ENCODE data around the gene SCG5.

Gene SCG5

GRCh38 chr15:32643907-32644445, 2.5 kb downstream of the SCG5 start:
- H3K9me3 ChIP-seq (ENCODE audit: low read length), result no peaks in the 10 kb centered on the region
- no peak overlapping the region for H3K4me3 ChIP-seq (ENCODE audit: low read depth in 1 of 2, low read length in 2 of 2)
- H3K36me3 ChIP-seq (ENCODE audit: insufficient read depth, low read length), result no peaks in the 10 kb centered on the region
- H3K9ac ChIP-seq (ENCODE audit: low read length), result no peak overlapping the region
- no peaks in the 10 kb centered on the region for H3K4me1 ChIP-seq (ENCODE audit: insufficient read depth, low read length)
- no peaks in the 10 kb centered on the region for H3K27me3 ChIP-seq (ENCODE audit: control insufficient read depth in 1 of 2, insufficient read depth in 2 of 2, low read length in 2 of 2)
- no peak overlapping the region for H3K27ac ChIP-seq (ENCODE audit: low read depth, low read length)

- no peaks in the 10 kb centered on the region for H3K4me1 ChIP-seq (ENCODE audit: insufficient read depth, low read length)
- H3K9ac ChIP-seq (ENCODE audit: low read length), result no peak overlapping the region
- H3K9me3 ChIP-seq (ENCODE audit: low read length), result no peaks in the 10 kb centered on the region
- no peak overlapping the region for H3K4me3 ChIP-seq (ENCODE audit: low read depth in 1 of 2, low read length in 2 of 2)
- H3K36me3 ChIP-seq (ENCODE audit: insufficient read depth, low read length), result no peaks in the 10 kb centered on the region
- no peak overlapping the region for H3K27ac ChIP-seq (ENCODE audit: low read depth, low read length)
- no peaks in the 10 kb centered on the region for H3K27me3 ChIP-seq (ENCODE audit: control insufficient read depth in 1 of 2, insufficient read depth in 2 of 2, low read length in 2 of 2)
Observed at GRCh38 chr15:32646291-32646690, 4.8 kb downstream of the SCG5 start.

DNA sequence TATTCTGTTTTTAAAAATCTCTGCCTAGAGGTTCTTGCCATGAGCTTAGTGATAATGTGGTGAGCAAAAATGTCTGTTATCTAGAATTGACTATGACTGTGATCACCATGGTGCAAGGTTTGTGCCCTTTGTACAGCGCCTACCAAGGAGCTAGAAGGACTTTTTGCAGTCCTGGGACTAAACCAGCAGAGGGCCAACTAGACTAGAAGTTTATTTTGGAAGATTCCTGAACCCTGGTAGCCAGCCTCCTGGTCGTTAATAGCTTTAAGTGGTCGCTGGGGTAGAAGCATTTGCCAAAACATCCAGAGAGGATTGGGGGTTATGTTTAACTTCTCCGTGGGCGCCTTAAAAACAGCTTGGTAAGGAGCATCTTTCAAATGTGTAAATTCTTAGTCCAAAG, 7.8 kb downstream of the SCG5 start:
- Histone ChIP-seq H3K27ac (ENCODE audit: low read depth, low read length) (no peak overlapping the region), H3K9ac (ENCODE audit: low read length) (no peak overlapping the region), H3K9me3 (ENCODE audit: low read length) (no peaks in the 10 kb centered on the region), H3K4me1 (ENCODE audit: insufficient read depth, low read length) (no peaks in the 10 kb centered on the region), H3K36me3 (ENCODE audit: insufficient read depth, low read length) (no peaks in the 10 kb centered on the region), H3K27me3 (ENCODE audit: control insufficient read depth in 1 of 2, insufficient read depth in 2 of 2, low read length in 2 of 2) (no peaks in the 10 kb centered on the region), H3K4me3 (ENCODE audit: low read depth in 1 of 2, low read length in 2 of 2) (no peak overlapping the region)

DNA sequence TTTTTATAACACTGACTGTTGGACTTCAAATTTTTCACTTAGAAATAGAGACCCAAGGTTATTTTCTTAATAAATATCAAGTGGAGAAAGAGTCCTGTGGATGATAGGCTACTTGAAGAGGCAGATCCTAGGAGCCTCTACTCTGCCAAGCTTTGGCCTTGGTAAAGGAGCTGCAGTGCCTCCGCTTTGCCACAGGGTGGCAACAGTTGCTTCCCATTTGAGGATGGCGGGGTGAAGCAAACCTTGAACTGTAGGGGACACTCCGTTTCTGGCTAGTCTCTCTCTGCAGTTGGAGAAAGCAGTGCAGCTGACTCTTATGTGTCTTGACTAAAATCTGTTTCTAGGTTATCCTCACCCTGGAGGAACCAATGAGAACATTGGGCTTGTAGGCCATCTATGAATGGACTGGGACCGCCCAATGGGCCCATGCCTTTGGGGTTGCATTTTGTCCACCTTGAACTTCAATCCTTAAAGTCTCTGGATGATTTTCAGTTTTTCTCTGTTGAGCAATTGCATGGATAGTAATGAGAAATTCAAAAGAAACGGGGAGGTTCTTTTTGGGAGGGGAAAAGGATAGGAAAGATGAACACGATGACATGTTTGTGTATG, 9.8 kb downstream of the SCG5 start:
- Histone ChIP-seq H3K27ac (ENCODE audit: low read depth, low read length) (no peak overlapping the region), H3K27me3 (ENCODE audit: control insufficient read depth in 1 of 2, insufficient read depth in 2 of 2, low read length in 2 of 2) (no peaks in the 10 kb centered on the region), H3K4me1 (ENCODE audit: insufficient read depth, low read length) (no peaks in the 10 kb centered on the region), H3K9ac (ENCODE audit: low read length) (no peak overlapping the region), H3K9me3 (ENCODE audit: low read length) (no peaks in the 10 kb centered on the region), H3K4me3 (ENCODE audit: low read depth in 1 of 2, low read length in 2 of 2) (no peak overlapping the region), H3K36me3 (ENCODE audit: insufficient read depth, low read length) (no peaks in the 10 kb centered on the region)

DNA sequence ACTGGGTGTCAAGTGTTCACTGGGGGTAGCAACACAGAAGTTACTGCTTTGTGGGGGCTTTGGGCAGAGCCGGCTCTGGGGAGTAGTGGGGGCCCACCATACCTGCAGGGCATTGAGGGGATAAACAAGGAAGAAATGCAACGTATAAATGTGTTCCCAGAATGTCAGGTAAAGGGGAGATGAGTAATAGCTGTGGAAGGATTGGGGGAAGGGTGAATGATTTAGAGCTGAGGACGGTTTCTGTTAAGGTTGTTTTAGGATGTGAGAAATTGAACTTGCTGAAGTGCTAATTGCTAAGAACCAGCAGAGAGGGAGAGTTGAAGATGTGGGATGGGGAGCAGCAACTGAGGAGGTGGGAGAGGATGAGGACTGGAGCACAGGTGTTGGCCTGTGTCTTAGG, 10.7 kb downstream of the SCG5 start:
- H3K9ac ChIP-seq (ENCODE audit: low read length), result no peak overlapping the region
- no peaks in the 10 kb centered on the region for H3K9me3 ChIP-seq (ENCODE audit: low read length)
- H3K4me1 ChIP-seq (ENCODE audit: insufficient read depth, low read length), result no peaks in the 10 kb centered on the region
- H3K27me3 ChIP-seq (ENCODE audit: control insufficient read depth in 1 of 2, insufficient read depth in 2 of 2, low read length in 2 of 2), result no peaks in the 10 kb centered on the region
- H3K4me3 ChIP-seq (ENCODE audit: low read depth in 1 of 2, low read length in 2 of 2), result no peak overlapping the region
- no peaks in the 10 kb centered on the region for H3K36me3 ChIP-seq (ENCODE audit: insufficient read depth, low read length)
- H3K27ac ChIP-seq (ENCODE audit: low read depth, low read length), result no peak overlapping the region

DNA sequence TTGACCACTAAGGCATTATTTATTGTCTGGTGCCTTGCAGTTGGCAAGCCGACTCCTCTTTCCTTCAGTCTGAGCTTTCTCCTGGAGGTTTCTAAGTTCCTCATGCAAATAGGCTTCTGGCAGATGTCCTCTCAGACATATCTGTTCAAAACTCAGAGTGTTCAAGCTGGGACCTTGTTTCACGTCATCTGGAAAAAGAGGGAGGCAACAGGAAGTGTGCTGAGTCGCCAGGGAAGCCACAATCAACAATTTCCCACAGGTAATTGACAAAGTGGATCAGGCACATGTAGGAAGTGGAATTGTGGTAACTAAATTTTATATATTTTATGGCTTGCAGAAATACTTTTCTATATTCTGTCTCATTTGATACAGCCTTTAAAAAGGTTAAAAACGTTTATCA, 14.6 kb downstream of the SCG5 start:
- Histone ChIP-seq H3K4me3 (ENCODE audit: low read depth in 1 of 2, low read length in 2 of 2) (no peak overlapping the region), H3K27ac (ENCODE audit: low read depth, low read length) (no peak overlapping the region), H3K36me3 (ENCODE audit: insufficient read depth, low read length) (no peaks in the 10 kb centered on the region), H3K9ac (ENCODE audit: low read length) (no peak overlapping the region), H3K9me3 (ENCODE audit: low read length) (no peaks in the 10 kb centered on the region), H3K4me1 (ENCODE audit: insufficient read depth, low read length) (peaks cover 6% of the 10 kb centered on the region), H3K27me3 (ENCODE audit: control insufficient read depth in 1 of 2, insufficient read depth in 2 of 2, low read length in 2 of 2) (no peaks in the 10 kb centered on the region)

- Histone ChIP-seq H3K36me3 (ENCODE audit: insufficient read depth, low read length) (no peaks in the 10 kb centered on the region), H3K4me1 (ENCODE audit: insufficient read depth, low read length) (peaks cover 6% of the 10 kb centered on the region), H3K27ac (ENCODE audit: low read depth, low read length) (no peak overlapping the region), H3K9me3 (ENCODE audit: low read length) (no peaks in the 10 kb centered on the region), H3K9ac (ENCODE audit: low read length) (no peak overlapping the region), H3K4me3 (ENCODE audit: low read depth in 1 of 2, low read length in 2 of 2) (no peak overlapping the region), H3K27me3 (ENCODE audit: control insufficient read depth in 1 of 2, insufficient read depth in 2 of 2, low read length in 2 of 2) (no peaks in the 10 kb centered on the region)
Observed at GRCh38 chr15:32656496-32656895, 15.0 kb downstream of the SCG5 start.

DNA sequence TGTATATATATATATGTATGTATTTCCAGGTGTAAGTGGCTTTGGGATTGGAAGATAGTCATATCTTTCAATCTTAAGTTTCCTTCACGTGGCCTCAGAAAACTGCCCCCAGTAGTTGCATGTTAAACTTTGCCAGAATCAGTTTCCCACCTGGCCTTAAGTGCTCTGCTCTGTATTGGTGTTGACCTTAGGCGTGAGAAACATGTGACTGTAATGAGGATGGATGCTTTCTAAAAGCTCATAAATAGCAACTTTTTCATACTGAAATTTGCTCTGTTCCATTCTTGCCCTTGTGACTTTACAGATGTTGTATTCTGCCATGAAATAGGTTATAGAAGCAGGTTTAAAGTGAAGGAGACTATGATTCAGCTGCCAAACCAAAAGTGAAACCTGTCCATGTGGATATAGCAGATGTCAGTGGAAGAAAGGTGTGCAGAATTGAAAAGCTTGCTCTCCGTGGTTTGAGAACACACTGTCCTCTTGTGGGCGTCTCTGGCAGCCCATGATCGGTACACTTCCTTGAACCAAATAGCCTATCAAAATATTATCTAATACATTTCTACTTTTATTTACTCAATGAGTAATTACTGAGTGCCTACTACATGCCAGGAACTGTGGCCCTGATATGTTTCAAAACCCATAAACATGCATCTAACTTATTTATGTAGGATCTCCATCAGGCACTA, 15.8 kb downstream of the SCG5 start:
- Histone ChIP-seq H3K27ac (ENCODE audit: low read depth, low read length) (no peak overlapping the region), H3K9me3 (ENCODE audit: low read length) (no peaks in the 10 kb centered on the region), H3K9ac (ENCODE audit: low read length) (no peak overlapping the region), H3K4me1 (ENCODE audit: insufficient read depth, low read length) (peaks cover 6% of the 10 kb centered on the region), H3K4me3 (ENCODE audit: low read depth in 1 of 2, low read length in 2 of 2) (no peak overlapping the region), H3K27me3 (ENCODE audit: control insufficient read depth in 1 of 2, insufficient read depth in 2 of 2, low read length in 2 of 2) (no peaks in the 10 kb centered on the region), H3K36me3 (ENCODE audit: insufficient read depth, low read length) (no peaks in the 10 kb centered on the region)

DNA sequence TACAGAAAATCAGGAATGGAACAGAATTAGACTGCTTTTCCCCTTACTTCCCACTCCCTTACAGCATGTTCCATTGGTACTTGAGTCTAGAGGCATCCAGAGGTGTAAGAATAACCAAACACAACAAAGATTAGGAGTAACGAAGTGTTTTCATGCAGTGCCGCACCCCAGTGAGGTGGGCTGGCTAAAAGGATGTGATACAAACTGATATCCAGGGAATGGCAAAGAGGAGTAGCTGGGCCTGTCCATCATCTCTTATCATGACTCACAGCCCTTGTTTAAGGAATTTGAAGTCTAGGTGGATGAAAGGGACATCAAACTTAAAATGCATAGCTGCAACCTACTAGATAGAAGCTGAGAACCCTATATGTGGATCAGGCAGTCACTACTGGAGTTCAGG, 16.4 kb downstream of the SCG5 start:
- Histone ChIP-seq H3K4me3 (ENCODE audit: low read depth in 1 of 2, low read length in 2 of 2) (no peak overlapping the region), H3K9ac (ENCODE audit: low read length) (no peak overlapping the region), H3K4me1 (ENCODE audit: insufficient read depth, low read length) (peaks cover 6% of the 10 kb centered on the region), H3K27ac (ENCODE audit: low read depth, low read length) (no peak overlapping the region), H3K9me3 (ENCODE audit: low read length) (no peaks in the 10 kb centered on the region), H3K27me3 (ENCODE audit: control insufficient read depth in 1 of 2, insufficient read depth in 2 of 2, low read length in 2 of 2) (no peaks in the 10 kb centered on the region), H3K36me3 (ENCODE audit: insufficient read depth, low read length) (no peaks in the 10 kb centered on the region)

- Histone ChIP-seq H3K4me3 (ENCODE audit: low read depth in 1 of 2, low read length in 2 of 2) (no peak overlapping the region), H3K36me3 (ENCODE audit: insufficient read depth, low read length) (no peaks in the 10 kb centered on the region), H3K27me3 (ENCODE audit: control insufficient read depth in 1 of 2, insufficient read depth in 2 of 2, low read length in 2 of 2) (no peaks in the 10 kb centered on the region), H3K9me3 (ENCODE audit: low read length) (no peaks in the 10 kb centered on the region), H3K9ac (ENCODE audit: low read length) (no peak overlapping the region), H3K27ac (ENCODE audit: low read depth, low read length) (no peak overlapping the region), H3K4me1 (ENCODE audit: insufficient read depth, low read length) (peaks cover 6% of the 10 kb centered on the region)
Observed at GRCh38 chr15:32659340-32660155, 18.0 kb downstream of the SCG5 start.

- no peaks in the 10 kb centered on the region for H3K27me3 ChIP-seq (ENCODE audit: control insufficient read depth in 1 of 2, insufficient read depth in 2 of 2, low read length in 2 of 2)
- no peak overlapping the region for H3K4me3 ChIP-seq (ENCODE audit: low read depth in 1 of 2, low read length in 2 of 2)
- peaks cover 6% of the 10 kb centered on the region for H3K4me1 ChIP-seq (ENCODE audit: insufficient read depth, low read length)
- no peak overlapping the region for H3K27ac ChIP-seq (ENCODE audit: low read depth, low read length)
- no peaks in the 10 kb centered on the region for H3K36me3 ChIP-seq (ENCODE audit: insufficient read depth, low read length)
- H3K9me3 ChIP-seq (ENCODE audit: low read length), result no peaks in the 10 kb centered on the region
- no peak overlapping the region for H3K9ac ChIP-seq (ENCODE audit: low read length)
Observed at GRCh38 chr15:32663671-32664070, 22.2 kb downstream of the SCG5 start.
